ENCODE results near the gene PXDN.
"Not testable (repeated sequence)": the region's sequence is repeated elsewhere in the genome, so short reads cannot be mapped to it uniquely, and the experiment has no call there.

Gene PXDN

DNA sequence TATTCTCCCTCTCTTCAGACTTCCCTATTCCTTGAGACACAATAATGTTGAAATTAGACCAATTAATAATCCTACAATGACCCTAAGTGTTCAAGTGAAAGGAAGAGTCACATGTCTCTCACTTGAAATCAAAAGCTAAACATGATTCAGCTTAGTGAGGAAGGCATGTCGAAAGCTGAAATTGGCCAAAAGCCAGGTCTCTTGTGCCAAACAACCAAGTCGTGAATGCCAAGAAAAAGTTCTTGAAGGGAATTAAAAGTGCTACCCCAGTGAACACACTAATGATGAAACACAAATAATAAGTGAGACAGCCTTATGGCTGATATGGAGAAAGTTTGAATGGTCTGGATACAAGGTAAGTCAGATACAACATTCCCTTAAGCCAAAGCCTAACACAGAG is 115.4 kb downstream of the PXDN start:
- DNase-seq (ENCODE audit: insufficient read length) (no peak), FAIRE-seq (no peak)
- TF ChIP-seq POLR2AphosphoS5 (IDR thresholded peaks at IDR 0.05; ENCODE audit: low read depth, low read length) (no peak), TAF1 (IDR thresholded peaks at IDR 0.05; ENCODE audit: borderline replicate concordance, low read depth, low read length) (no peak), POLR2A (IDR thresholded peaks at IDR 0.05; ENCODE audit: low read depth, low read length) (no peak)

DNA sequence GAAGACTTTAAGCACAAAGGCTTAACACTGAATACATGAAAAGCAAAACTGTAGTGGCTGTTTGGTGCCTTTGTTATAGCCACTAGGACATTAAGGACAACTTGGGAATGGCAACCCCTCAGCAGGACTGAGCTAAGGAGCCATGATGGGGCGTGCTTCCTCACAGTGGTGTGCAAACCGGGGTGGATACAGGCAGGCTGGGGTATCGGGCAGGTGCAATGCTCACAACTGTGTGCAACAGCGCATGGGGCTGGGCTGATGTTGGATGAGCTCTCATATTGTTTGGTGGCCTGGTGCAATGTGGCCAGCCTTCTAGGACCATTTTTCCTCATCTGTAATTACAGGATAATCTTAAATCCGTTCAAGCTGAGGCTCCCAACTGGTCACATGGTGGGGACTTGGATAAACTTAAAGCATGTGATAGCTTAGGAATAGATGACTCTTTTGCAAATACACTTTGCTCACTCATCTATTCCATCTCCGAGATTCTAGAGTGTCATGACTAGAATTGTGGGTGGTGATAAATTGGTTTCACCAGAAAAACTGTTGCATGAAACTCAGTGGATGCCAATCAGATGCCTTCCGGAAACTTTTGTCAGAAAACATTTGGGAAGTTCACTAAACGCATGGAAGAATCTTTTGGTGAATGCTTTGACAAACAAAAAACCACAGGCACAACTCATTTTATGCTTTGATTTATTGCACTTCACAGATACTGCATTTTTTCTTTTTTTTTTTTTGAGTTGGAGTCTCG is 116.5 kb downstream of the PXDN start:
- DNase-seq (ENCODE audit: insufficient read length): no peak
- TF ChIP-seq POLR2AphosphoS5 (IDR thresholded peaks at IDR 0.05; ENCODE audit: low read depth, low read length) (no peak), TAF1 (IDR thresholded peaks at IDR 0.05; ENCODE audit: borderline replicate concordance, low read depth, low read length) (no peak), POLR2A (IDR thresholded peaks at IDR 0.05; ENCODE audit: low read depth, low read length) (no peak)
- FAIRE-seq: no peak

DNA sequence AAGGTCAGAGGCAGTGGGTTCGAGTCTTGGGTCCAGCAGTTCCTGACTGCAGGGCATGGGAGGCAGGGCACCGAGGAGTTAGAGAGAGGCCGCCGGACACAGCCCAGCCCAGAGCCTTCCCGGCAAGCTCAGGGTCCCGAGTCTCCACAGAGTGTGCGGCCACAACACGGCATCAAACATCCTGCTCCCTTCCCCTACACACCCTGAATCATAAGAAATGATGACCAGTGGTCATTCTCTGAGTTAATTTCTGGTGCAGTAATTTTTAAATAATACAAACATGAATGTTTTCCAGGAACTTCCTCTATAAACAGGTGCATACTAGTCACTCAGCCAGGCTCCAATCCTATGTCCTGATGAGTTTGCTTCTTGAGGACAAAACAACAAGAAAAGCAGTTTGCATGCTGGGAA is 118.0 kb downstream of the PXDN start:
- TF ChIP-seq POLR2AphosphoS5 (IDR thresholded peaks at IDR 0.05; ENCODE audit: low read depth, low read length): no peak
- TF ChIP-seq POLR2A (IDR thresholded peaks at IDR 0.05; ENCODE audit: low read depth, low read length): no peak
- TF ChIP-seq TAF1 (IDR thresholded peaks at IDR 0.05; ENCODE audit: borderline replicate concordance, low read depth, low read length): no peak
- DNase-seq (ENCODE audit: insufficient read length): no peak
- no peak for FAIRE-seq

DNA sequence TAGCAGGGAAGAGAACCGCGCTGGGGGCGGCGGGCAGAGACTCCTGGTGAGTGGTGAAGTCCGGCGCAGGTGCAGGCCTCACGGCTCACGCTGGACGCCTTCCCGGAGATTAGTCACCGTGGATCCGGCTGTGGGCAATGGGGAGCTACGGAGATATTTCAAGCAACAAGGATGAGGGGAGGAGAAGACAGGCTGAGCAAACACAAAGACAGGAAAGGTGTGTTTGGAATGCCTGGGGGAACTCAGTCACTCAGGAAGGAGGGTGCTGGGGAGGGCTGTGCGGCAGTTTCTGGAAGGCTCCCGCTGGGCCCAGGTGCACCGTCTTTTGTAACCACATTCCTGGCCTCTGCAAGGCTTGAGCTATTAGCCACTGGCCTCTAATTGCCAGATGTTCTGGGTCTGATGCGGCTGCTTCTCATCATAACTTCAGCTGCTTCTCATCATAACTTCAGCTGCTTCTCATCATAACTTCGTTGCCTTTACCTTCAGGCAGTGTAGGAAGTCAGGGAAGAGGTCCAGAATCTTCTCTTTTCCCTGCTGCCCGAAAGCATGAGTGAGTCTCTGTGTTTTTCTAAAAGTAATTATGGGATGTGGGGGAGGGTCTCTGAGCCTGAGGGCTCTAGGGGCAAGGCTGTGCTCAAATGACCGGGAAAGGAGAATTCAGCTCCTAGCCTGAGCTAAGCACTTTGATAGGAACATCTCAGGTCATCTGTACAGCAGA is 118.9 kb downstream of the PXDN start:
- FAIRE-seq (no peak), DNase-seq (ENCODE audit: insufficient read length) (no peak)
- no peak for TF ChIP-seq POLR2A (IDR thresholded peaks at IDR 0.05; ENCODE audit: low read depth, low read length)

DNA sequence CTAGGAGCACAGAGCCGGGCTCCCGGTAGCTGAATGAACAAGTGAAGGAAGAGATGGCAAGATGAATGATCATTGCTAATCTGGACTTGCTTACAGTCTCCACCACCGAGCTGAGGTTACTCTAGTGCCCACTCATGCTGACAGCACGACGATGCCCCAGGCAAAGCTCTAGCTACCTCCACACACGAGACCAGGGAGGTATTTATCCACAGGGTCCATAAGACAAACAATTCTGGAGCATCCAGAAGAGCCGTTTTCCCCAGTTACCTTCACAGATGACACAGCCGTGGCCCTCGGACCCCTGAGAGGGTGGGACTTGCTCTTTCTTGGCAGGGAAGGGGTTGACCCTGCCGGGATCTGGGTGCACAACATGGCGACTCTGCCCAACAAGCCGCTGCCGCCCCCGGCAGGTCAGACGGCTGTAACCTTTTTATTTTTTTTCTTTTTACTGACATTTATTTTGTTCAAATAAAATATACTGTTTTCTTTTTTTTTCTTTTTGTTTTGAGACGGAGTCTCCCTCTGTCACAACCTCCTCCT is 120.3 kb downstream of the PXDN start:
- DNase-seq (ENCODE audit: insufficient read length) (no peak), FAIRE-seq (no peak)
- TF ChIP-seq TAF1 (IDR thresholded peaks at IDR 0.05; ENCODE audit: borderline replicate concordance, low read depth, low read length) (no peak), POLR2AphosphoS5 (IDR thresholded peaks at IDR 0.05; ENCODE audit: low read depth, low read length) (no peak), POLR2A (IDR thresholded peaks at IDR 0.05; ENCODE audit: low read depth, low read length) (no peak)

DNA sequence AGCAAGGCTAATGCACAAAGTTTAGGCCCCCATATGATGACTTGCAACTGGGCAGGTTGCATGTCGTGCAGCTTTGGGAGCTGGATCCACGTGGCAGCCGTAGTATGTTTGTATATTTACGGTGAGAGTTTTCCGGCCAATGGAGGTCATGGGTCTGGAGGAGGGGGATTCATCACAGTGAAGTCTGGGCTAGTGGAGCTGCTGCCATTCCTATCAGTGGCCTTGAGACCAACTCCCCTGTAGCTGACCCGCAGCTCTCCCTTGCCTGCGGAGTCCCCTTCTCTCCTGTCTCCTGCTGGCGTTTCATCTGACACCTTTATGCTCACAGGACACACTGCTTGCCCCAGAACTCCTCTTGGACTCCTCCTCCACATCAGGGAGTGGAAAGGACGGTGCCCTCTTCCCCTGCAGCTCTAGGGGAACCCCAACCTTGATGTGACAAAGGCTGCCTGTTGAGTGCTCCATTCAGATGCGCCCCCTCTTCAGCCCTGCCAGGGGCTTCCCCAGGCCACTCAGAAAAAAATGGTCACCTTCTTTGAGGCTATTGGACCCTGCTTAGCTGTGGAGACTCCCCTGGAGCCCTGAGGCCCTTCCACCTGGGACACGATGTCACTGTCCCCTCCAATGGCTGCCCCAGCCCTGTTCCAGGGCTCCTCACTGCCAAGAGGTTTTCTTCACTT is 121.7 kb downstream of the PXDN start:
- no peak for DNase-seq (ENCODE audit: insufficient read length)
- TF ChIP-seq TAF1 (IDR thresholded peaks at IDR 0.05; ENCODE audit: borderline replicate concordance, low read depth, low read length) (no peak), POLR2AphosphoS5 (IDR thresholded peaks at IDR 0.05; ENCODE audit: low read depth, low read length) (no peak), POLR2A (IDR thresholded peaks at IDR 0.05; ENCODE audit: low read depth, low read length) (no peak)
- FAIRE-seq: no peak

DNA sequence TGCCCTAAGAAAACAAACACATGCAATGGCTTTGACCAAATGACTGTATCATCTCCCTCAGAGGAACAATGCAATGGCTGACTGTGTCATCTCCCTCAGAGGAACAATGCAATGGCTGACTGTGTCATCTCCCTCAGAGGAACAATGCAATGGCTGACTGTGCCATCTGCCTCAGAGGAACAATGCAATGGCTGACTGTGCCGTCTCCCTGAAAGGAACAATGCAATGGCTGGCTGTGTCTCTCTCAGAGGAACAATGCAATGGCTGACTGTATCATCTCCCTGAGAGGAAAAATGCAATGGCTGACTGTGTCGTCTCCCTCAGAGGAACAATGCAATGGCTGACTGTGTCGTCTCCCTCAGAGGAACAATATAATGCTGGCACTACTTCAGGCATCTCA is 122.3 kb downstream of the PXDN start:
- not testable (repeated sequence) for FAIRE-seq; DNase-seq (ENCODE audit: insufficient read length)

DNA sequence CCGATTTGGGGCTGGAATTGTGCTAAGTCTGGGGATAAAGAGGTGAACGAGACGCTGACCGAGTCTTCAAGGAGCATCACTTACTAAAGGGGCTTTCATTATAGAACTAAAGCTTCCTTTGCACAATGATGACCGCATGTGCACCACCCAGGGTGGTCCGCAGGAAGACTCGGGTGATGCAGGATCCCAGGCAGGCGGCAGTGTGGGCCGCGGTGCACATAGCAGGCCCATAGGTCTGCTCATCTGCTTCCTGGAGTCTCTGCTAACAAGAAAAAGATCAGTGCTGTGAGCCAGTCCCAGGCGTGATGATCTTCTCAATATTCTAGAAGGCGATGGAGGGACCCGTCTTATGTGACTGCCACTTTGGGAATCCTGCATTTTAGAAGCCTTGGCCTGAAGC is 122.8 kb downstream of the PXDN start:
- no peak for TF ChIP-seq POLR2AphosphoS5 (IDR thresholded peaks at IDR 0.05; ENCODE audit: low read depth, low read length)
- TF ChIP-seq POLR2A (IDR thresholded peaks at IDR 0.05; ENCODE audit: low read depth, low read length): no peak
- TF ChIP-seq TAF1 (IDR thresholded peaks at IDR 0.05; ENCODE audit: borderline replicate concordance, low read depth, low read length): no peak
- DNase-seq (ENCODE audit: insufficient read length) (no peak), FAIRE-seq (no peak)

DNA sequence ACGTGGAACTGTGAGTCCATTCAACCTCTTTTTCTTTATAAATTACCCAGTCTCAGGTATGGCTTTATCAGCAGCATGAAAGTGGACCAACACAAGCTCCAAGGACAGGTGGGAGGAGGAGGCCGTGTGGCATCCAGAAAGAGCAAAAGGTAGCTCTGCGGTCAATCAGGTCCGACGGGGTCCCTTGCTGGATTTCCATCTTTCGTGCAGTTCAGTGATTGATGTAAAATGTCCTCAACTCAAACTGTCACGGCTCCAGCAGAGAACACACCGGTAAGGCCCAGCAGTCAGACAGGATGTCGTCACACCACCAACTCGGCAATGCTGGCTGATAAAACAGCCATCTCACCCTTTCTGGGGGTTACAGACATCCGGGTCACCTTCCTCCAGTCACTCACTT is 123.3 kb downstream of the PXDN start:
- TF ChIP-seq POLR2AphosphoS5 (IDR thresholded peaks at IDR 0.05; ENCODE audit: low read depth, low read length): no peak
- no peak for TF ChIP-seq POLR2A (IDR thresholded peaks at IDR 0.05; ENCODE audit: low read depth, low read length)
- no peak for TF ChIP-seq TAF1 (IDR thresholded peaks at IDR 0.05; ENCODE audit: borderline replicate concordance, low read depth, low read length)
- DNase-seq (ENCODE audit: insufficient read length) (no peak), FAIRE-seq (no peak)

DNA sequence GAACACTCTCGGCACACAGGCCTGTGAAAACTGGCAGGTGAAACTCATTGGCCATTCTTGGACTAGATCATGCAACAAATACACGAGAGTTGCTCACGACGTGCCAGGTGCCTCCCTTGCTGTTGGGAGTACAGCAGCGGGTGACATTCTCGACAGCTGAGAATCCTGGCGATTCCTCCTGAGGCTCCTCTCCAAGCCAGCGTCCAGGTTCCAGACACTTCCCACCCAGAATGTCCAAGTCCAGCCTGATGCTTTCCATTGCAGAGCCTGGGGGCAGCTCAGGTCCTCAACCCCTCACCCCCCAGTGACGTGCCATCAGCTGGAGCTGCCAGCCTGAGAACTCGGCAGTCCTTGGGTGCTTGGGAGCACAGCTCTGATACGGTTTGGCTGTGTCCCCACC is 124.2 kb downstream of the PXDN start:
- FAIRE-seq (no peak), DNase-seq (ENCODE audit: insufficient read length) (no peak)
- no peak for TF ChIP-seq POLR2AphosphoS5 (IDR thresholded peaks at IDR 0.05; ENCODE audit: low read depth, low read length)
- no peak for TF ChIP-seq POLR2A (IDR thresholded peaks at IDR 0.05; ENCODE audit: low read depth, low read length)
- no peak for TF ChIP-seq TAF1 (IDR thresholded peaks at IDR 0.05; ENCODE audit: borderline replicate concordance, low read depth, low read length)

DNA sequence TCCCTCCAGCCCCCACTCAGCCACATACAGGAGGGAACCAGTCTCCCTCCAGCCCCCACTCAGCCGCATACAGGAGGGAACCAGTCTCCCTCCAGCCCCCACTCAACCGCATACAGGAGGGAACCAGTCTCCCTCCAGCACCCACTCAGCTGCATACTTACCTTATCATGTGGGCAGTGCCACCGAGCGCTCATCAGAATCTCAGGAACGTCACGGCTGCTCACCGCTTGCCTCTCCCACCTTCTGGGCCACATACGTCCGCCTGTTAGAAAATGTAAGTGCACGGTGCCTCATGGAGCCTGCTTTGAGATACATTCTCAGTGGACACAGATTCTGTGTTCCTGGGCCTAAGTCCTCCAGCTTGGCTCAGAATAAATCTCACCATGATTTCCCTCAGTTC is 124.8 kb downstream of the PXDN start:
- no peak for TF ChIP-seq POLR2AphosphoS5 (IDR thresholded peaks at IDR 0.05; ENCODE audit: low read depth, low read length)
- TF ChIP-seq POLR2A (IDR thresholded peaks at IDR 0.05; ENCODE audit: low read depth, low read length): no peak
- no peak for TF ChIP-seq TAF1 (IDR thresholded peaks at IDR 0.05; ENCODE audit: borderline replicate concordance, low read depth, low read length)
- FAIRE-seq (no peak), DNase-seq (ENCODE audit: insufficient read length) (no peak)

DNA sequence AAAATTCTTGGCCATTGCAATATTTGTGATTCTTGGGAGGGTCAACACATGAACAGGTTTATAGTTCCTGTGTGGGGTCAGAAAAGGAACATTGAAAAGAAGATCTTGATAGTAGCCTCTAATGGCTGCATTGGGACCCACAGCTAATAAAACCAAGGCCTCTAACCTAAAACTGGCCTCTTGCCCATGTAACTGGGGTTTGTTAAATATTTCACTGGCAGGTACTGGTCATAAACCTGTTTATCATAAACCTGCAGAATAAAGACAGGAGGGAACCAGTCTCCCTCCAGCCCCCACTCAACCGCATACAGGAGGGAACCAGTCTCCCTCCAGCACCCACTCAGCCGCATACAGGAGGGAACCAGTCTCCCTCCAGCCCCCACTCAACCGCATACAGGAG is 125.3 kb downstream of the PXDN start:
- no peak for DNase-seq (ENCODE audit: insufficient read length)
- no peak for FAIRE-seq
- no peak for TF ChIP-seq TAF1 (IDR thresholded peaks at IDR 0.05; ENCODE audit: borderline replicate concordance, low read depth, low read length)
- TF ChIP-seq POLR2A (IDR thresholded peaks at IDR 0.05; ENCODE audit: low read depth, low read length): no peak
- TF ChIP-seq POLR2AphosphoS5 (IDR thresholded peaks at IDR 0.05; ENCODE audit: low read depth, low read length): no peak

All from GM12892 (cell line).